Measurements from ENCODE around the gene ANAPC1. TPM values are rescaled to one million over a fixed set of nuclear protein-coding genes. Genes with fewer than 3 reads are reported as not detected.

The ANAPC1 gene
- polyA plus RNA-seq, 3 donors, result 4.2 to 12.4 (median 6.8) TPM

DNA sequence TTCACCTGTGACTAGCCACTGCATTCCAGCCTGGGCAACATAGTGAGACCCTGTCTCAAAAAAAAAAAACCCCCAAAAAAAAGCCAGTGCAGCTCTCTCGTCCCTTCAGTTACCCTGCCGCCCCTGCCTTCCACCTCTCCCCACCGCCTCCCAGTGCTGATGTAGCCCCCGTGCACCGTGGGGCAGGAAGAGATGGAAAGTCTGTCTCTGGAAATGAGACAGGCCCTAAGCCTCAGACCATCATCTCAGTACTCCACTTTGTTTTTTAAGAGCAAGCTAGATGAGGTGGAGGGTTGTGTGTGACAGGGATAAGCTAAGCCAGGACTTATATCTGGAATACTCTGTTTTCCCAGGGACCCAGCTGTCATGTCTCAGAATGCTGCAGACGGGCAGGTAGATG lies 46.4 kb upstream of the ANAPC1 start:
- intact Hi-C loops (cut with micrococcal nuclease), result no loop called here
- Histone ChIP-seq H3K9me3 (replicated peaks in 1 of 2; ENCODE audit: control insufficient read depth in 1 of 2, insufficient read depth in 1 of 2, low read length in 2 of 2) (no peaks in the 10 kb centered on the region), H2AFZ (ENCODE audit: insufficient read depth, low read depth, low read length, poor library complexity, severe bottlenecking) (no peak overlapping the region), H3K27ac (ENCODE audit: low read depth in 1 of 2, low read length in 2 of 2) (no peak overlapping the region), H3K4me1 (ENCODE audit: control insufficient read depth in 1 of 2, insufficient read depth in 2 of 2, low read length in 2 of 2) (no peaks in the 10 kb centered on the region), H4K20me1 (ENCODE audit: insufficient read depth, low read length) (peaks cover 4% of the 10 kb centered on the region), H3K9ac (ENCODE audit: insufficient read depth, low read length, poor library complexity, severe bottlenecking) (no peak overlapping the region), H3K4me2 (replicated peaks; ENCODE audit: extremely low read depth, low read length, poor library complexity, severe bottlenecking) (no peak overlapping the region), H3K27me3 (ENCODE audit: control insufficient read depth in 2 of 2, insufficient read depth in 2 of 2, low read length in 2 of 2) (no peaks in the 10 kb centered on the region), H3K4me3 (replicated peaks in 1 of 3; ENCODE audit: low read depth in 2 of 3, low read length in 3 of 3) (no peak overlapping the region), H3K79me2 (ENCODE audit: insufficient read depth, low read length) (no peaks in the 10 kb centered on the region), H3K36me3 (replicated peaks in 1 of 2; ENCODE audit: control insufficient read depth in 1 of 2, insufficient read depth in 2 of 2, low read length in 2 of 2) (peaks cover 0 to 23% of the 10 kb centered on the region in 2 donors)
- peaks cover 7 to 8% of the 10 kb centered on the region in 2 donors for H3K36me3 Mint-ChIP-seq
- no CpG with 5 or more reads among the region's 6 CpGs for WGBS (ENCODE audit: insufficient coverage)
- peaks cover 8% of the 10 kb centered on the region for H3K4me1 Mint-ChIP-seq
- H3K4me3 Mint-ChIP-seq, result no peak overlapping the region
- TF ChIP-seq CTCF (IDR thresholded peaks at IDR 0.05), result no peak
- H3K9me3 Mint-ChIP-seq, result peaks cover 0 to 4% (median 1%) of the 10 kb centered on the region in 7 donors
- peak overlapping the region in 1 of 7 donors; percentile 76 for H3K27ac Mint-ChIP-seq
- H3K27me3 Mint-ChIP-seq (ENCODE audit: low read depth in 3 of 3), result peaks cover 0 to 1% (median 0%) of the 10 kb centered on the region in 3 donors
- no peak for DNase-seq

DNA sequence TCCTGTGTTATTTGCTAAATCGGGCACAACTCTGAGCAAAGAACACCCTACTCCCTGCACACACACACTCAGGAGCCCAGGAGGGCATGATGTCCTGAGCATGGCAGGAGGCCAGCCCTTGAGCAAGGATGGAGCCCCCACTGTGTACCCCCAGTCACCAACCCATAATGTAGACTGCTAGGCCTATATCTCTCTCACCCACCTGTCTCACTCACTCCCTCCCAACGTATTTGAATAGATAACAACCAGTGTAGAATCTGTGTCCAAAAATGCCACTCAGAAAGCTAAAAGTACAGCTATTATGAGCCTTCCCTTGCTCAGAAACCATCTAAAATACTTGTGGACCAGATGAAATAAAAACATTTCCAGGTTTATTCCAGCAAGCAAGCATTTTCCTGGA lies 43.7 kb upstream of the ANAPC1 start:
- H3K36me3 ChIP-seq (replicated peaks in 1 of 2; ENCODE audit: control insufficient read depth in 1 of 2, insufficient read depth in 2 of 2, low read length in 2 of 2), result peaks cover 0 to 18% of the 10 kb centered on the region in 2 donors
- H3K9me3 ChIP-seq (replicated peaks in 1 of 2; ENCODE audit: control insufficient read depth in 1 of 2, insufficient read depth in 1 of 2, low read length in 2 of 2), result no peaks in the 10 kb centered on the region
- H3K9me3 Mint-ChIP-seq, result peaks cover 0 to 4% (median 0%) of the 10 kb centered on the region in 7 donors
- H3K27me3 ChIP-seq (ENCODE audit: control insufficient read depth in 2 of 2, insufficient read depth in 2 of 2, low read length in 2 of 2), result no peaks in the 10 kb centered on the region
- no peak for TF ChIP-seq CTCF (IDR thresholded peaks at IDR 0.05)
- H3K9ac ChIP-seq (ENCODE audit: insufficient read depth, low read length, poor library complexity, severe bottlenecking), result no peak overlapping the region
- H3K27me3 Mint-ChIP-seq (ENCODE audit: low read depth in 3 of 3), result peaks cover 0 to 2% (median 0%) of the 10 kb centered on the region in 3 donors
- intact Hi-C loops (cut with micrococcal nuclease), result no loop called here
- no peak for DNase-seq
- no peak overlapping the region for H2AFZ ChIP-seq (ENCODE audit: insufficient read depth, low read depth, low read length, poor library complexity, severe bottlenecking)
- no peaks in the 10 kb centered on the region for H3K4me1 ChIP-seq (ENCODE audit: control insufficient read depth in 1 of 2, insufficient read depth in 2 of 2, low read length in 2 of 2)
- H3K27ac Mint-ChIP-seq, result no peak overlapping the region
- H3K4me3 ChIP-seq (replicated peaks in 1 of 3; ENCODE audit: low read depth in 2 of 3, low read length in 3 of 3), result no peak overlapping the region
- H3K4me3 Mint-ChIP-seq, result no peak overlapping the region
- no peak overlapping the region for H3K27ac ChIP-seq (ENCODE audit: low read depth in 1 of 2, low read length in 2 of 2)
- H3K4me1 Mint-ChIP-seq, result peaks cover 13% of the 10 kb centered on the region
- H4K20me1 ChIP-seq (ENCODE audit: insufficient read depth, low read length), result no peaks in the 10 kb centered on the region
- H3K4me2 ChIP-seq (replicated peaks; ENCODE audit: extremely low read depth, low read length, poor library complexity, severe bottlenecking), result no peak overlapping the region
- peaks cover 5 to 10% of the 10 kb centered on the region in 2 donors for H3K36me3 Mint-ChIP-seq
- WGBS (ENCODE audit: insufficient coverage), result no CpG with 5 or more reads among the region's 2 CpGs
- no peaks in the 10 kb centered on the region for H3K79me2 ChIP-seq (ENCODE audit: insufficient read depth, low read length)

Data from CD14-positive monocyte (primary cell).